Neural progenitor cell (in vitro differentiated cells): Measurements from ENCODE around the gene GLP2R. TPM values are rescaled to one million over a fixed set of nuclear protein-coding genes. Genes with fewer than 3 reads are reported as not detected.

Source experiments
- DNase-seq: peaks from one replicate; pipeline ENCODE4 v3.0.0-alpha.2; 2016; ENCODE audit warnings: low spot score
- H2AFZ ChIP-seq: fragments of 200-600 bp; sonication (generic); replicated peaks from 2 replicates; pipeline ENCODE4 v1.6.1; 2016; ENCODE audit warnings: antibody characterized with exemption
- H3F3A ChIP-seq: fragments of 200-600 bp; sonication (generic); 2 replicates; pipeline ENCODE4 v1.6.1; 2016; ENCODE audit warnings: antibody characterized with exemption, low read depth
- H3K27ac ChIP-seq: fragments of 200-600 bp; sonication (generic); 2 replicates; pipeline ENCODE4 v1.5.1; 2016; ENCODE audit warnings: mild to moderate bottlenecking
- H3K27me3 ChIP-seq: fragments of 200-600 bp; sonication (generic); 2 replicates; pipeline ENCODE4 v1.6.1; 2016; ENCODE audit warnings: mild to moderate bottlenecking, moderate library complexity
- H3K36me3 ChIP-seq: fragments of 200-600 bp; sonication (generic); 2 replicates; pipeline ENCODE4 v1.5.1; 2016
- H3K4me1 ChIP-seq: fragments of 200-600 bp; sonication (generic); 2 replicates; pipeline ENCODE4 v1.6.1; 2016; ENCODE audit warnings: mixed run types
- H3K4me2 ChIP-seq: fragments of 200-600 bp; sonication (generic); 2 replicates; pipeline ENCODE4 v1.6.1; 2016
- H3K4me3 ChIP-seq: fragments of 200-600 bp; sonication (generic); 2 replicates; pipeline ENCODE4 v1.5.1; 2016
- H3K79me2 ChIP-seq: fragments of 200-600 bp; sonication (generic); 2 replicates; pipeline ENCODE4 v1.6.1; 2016; ENCODE audit warnings: low read depth
- H3K9ac ChIP-seq: fragments of 200-600 bp; sonication (generic); 2 replicates; pipeline ENCODE4 v1.6.1; 2016
- H3K9me3 ChIP-seq: fragments of 200-600 bp; sonication (generic); 2 replicates; pipeline ENCODE4 v1.5.1; 2016; ENCODE audit warnings: low read depth
- H4K20me1 ChIP-seq: fragments of 200-600 bp; sonication (generic); 2 replicates; pipeline ENCODE4 v1.6.1; 2016; ENCODE audit warnings: low read depth
- H3K27ac Mint-ChIP-seq: 3 replicates; pipeline ENCODE4 v1.8.0; 2021; ENCODE audit warnings: mixed read lengths
- H3K27me3 Mint-ChIP-seq: 2 replicates; pipeline ENCODE4 v1.8.0; 2022; ENCODE audit warnings: low read depth, mild to moderate bottlenecking, inconsistent platforms, moderate library complexity, mixed read lengths; ENCODE audit not compliant: insufficient read depth
- H3K36me3 Mint-ChIP-seq: 3 replicates; pipeline ENCODE4 v1.8.0; 2021; ENCODE audit warnings: mixed read lengths
- H3K4me1 Mint-ChIP-seq: 3 replicates; pipeline ENCODE4 v1.8.0; 2021; ENCODE audit warnings: mixed read lengths
- H3K4me3 Mint-ChIP-seq: 3 replicates; pipeline ENCODE4 v1.8.0; 2021; ENCODE audit warnings: mild to moderate bottlenecking, moderate library complexity, mixed read lengths
- H3K9me3 Mint-ChIP-seq: 3 replicates; pipeline ENCODE4 v1.8.0; 2020; ENCODE audit warnings: mixed read lengths
- EZH2 ChIP-seq: fragments of 200-600 bp; sonication (generic); IDR thresholded peaks from 2 replicates; pipeline ENCODE4 v1.6.1; 2017; ENCODE audit warnings: antibody characterized with exemption, mild to moderate bottlenecking, moderate library complexity
- EZH2phosphoT487 ChIP-seq: fragments of 200-600 bp; sonication (generic); IDR thresholded peaks from 2 replicates; pipeline ENCODE4 v1.6.1; 2017; ENCODE audit warnings: antibody characterized with exemption
- total RNA-seq: library from RNA; depleted of rRNA; stranded (reverse); fragments of >200 nt; gene quantifications from 2 replicates; pipeline ENCODE4 v1.2.3, GENCODE V29; 2015; ENCODE audit warnings: low replicate concordance
- TF ChIP-seq, protein P1 (sequence below): fragments of 200-600 bp; sonication (generic); IDR thresholded peaks from 2 replicates; pipeline ENCODE4 v1.5.1; 2017; ENCODE audit warnings: antibody characterized with exemption, mild to moderate bottlenecking

GLP2R gene
- total RNA-seq, 1 donor from 2014 or later: not detected

DNA sequence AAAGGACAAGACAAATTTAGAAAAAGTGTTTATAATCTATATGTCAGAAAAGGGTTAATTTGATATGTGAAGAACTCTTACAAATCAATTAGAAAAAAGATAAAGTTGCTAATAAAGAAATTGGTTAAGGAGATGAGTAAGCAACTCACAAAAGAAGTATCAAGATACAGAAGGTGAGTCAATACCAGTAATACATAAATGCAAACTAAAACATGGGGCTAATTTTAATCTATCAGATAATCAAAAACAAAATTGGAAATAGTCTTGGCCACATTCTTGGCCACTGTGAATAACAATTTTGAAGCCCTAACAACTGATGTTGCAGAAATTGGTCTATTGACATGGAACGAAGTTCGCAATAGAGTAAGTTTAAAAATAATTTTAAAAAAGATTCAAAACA is 41.2 kb upstream of the GLP2R start:
- Mint-ChIP-seq H3K9me3 (no peaks in the 10 kb centered on the region), H3K4me1 (no peaks in the 10 kb centered on the region), H3K27me3 (peaks cover 4% of the 10 kb centered on the region), H3K36me3 (no peaks in the 10 kb centered on the region), H3K27ac (no peak overlapping the region), H3K4me3 (no peak overlapping the region)
- no peak overlapping the region for H3K4me2 ChIP-seq
- H3K36me3 ChIP-seq: no peaks in the 10 kb centered on the region
- no peaks in the 10 kb centered on the region for H3K79me2 ChIP-seq
- DNase-seq: no peak
- no peak overlapping the region for H3K27ac ChIP-seq
- TF ChIP-seq EZH2phosphoT487: no peak
- no peak for TF ChIP-seq EZH2
- TF ChIP-seq, protein P1, sequence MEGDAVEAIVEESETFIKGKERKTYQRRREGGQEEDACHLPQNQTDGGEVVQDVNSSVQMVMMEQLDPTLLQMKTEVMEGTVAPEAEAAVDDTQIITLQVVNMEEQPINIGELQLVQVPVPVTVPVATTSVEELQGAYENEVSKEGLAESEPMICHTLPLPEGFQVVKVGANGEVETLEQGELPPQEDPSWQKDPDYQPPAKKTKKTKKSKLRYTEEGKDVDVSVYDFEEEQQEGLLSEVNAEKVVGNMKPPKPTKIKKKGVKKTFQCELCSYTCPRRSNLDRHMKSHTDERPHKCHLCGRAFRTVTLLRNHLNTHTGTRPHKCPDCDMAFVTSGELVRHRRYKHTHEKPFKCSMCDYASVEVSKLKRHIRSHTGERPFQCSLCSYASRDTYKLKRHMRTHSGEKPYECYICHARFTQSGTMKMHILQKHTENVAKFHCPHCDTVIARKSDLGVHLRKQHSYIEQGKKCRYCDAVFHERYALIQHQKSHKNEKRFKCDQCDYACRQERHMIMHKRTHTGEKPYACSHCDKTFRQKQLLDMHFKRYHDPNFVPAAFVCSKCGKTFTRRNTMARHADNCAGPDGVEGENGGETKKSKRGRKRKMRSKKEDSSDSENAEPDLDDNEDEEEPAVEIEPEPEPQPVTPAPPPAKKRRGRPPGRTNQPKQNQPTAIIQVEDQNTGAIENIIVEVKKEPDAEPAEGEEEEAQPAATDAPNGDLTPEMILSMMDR: no peak
- H3K4me1 ChIP-seq: no peaks in the 10 kb centered on the region
- H3K9ac ChIP-seq: no peak overlapping the region
- H3F3A ChIP-seq: no peaks in the 10 kb centered on the region
- H3K9me3 ChIP-seq: no peaks in the 10 kb centered on the region
- H4K20me1 ChIP-seq: no peaks in the 10 kb centered on the region
- H3K4me3 ChIP-seq: no peak overlapping the region
- no peak overlapping the region for H2AFZ ChIP-seq
- no peaks in the 10 kb centered on the region for H3K27me3 ChIP-seq

DNA sequence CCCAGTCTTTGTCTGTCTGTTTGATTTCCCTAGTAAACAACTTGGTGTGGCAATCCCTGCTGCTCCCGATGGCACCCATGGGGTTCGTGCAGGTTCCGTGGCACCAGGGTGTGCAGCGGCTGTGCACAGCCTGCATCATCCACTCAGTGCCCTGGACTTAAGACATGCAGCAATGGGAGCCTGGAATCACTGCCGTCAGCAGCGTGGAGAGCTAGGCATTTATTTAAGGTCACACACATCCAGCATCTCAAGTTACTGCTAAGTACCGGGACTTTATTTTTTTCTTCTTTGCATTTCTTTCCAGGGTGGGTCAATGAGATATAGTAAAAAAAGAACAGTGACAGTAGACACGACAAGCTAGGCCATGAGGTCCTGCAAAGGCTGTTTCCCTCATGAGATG is 37.1 kb upstream of the GLP2R start:
- no peak overlapping the region for H3K4me2 ChIP-seq
- peaks cover 4% of the 10 kb centered on the region for H3K4me1 ChIP-seq
- H3K79me2 ChIP-seq: no peaks in the 10 kb centered on the region
- Mint-ChIP-seq H3K36me3 (no peaks in the 10 kb centered on the region), H3K9me3 (no peaks in the 10 kb centered on the region), H3K4me1 (peaks cover 11% of the 10 kb centered on the region), H3K4me3 (no peak overlapping the region), H3K27me3 (peaks cover 6% of the 10 kb centered on the region), H3K27ac (no peak overlapping the region)
- no peak overlapping the region for H3K4me3 ChIP-seq
- no peak overlapping the region for H3K27ac ChIP-seq
- no peaks in the 10 kb centered on the region for H4K20me1 ChIP-seq
- H2AFZ ChIP-seq: no peak overlapping the region
- H3K9me3 ChIP-seq: no peaks in the 10 kb centered on the region
- no peak for DNase-seq
- no peak overlapping the region for H3K9ac ChIP-seq
- H3F3A ChIP-seq: peaks cover 4% of the 10 kb centered on the region
- H3K36me3 ChIP-seq: no peaks in the 10 kb centered on the region
- no peak for TF ChIP-seq EZH2phosphoT487
- TF ChIP-seq, protein P1: no peak
- no peaks in the 10 kb centered on the region for H3K27me3 ChIP-seq

DNA sequence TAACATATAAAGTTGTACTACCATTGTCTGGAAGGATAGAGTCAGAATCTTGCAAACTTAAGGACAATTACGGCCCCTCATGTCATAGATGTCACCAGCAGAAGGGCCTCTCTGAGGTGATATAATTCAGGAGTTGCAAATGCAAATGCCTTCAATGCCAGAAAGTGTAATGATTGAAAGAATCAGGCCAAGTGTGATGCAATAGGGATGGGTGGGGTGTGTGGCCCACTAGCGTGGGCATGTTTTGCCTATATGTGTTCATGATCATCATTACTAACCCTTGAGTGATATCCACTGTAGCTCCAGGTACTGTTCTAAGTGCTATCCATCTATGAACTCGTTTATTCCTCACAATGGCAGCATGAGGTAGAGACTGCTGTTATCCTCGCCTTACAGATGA is 35.4 kb upstream of the GLP2R start:
- Mint-ChIP-seq H3K4me3 (no peak overlapping the region), H3K36me3 (no peaks in the 10 kb centered on the region), H3K9me3 (no peaks in the 10 kb centered on the region), H3K4me1 (peaks cover 11% of the 10 kb centered on the region), H3K27ac (no peak overlapping the region), H3K27me3 (peaks cover 6% of the 10 kb centered on the region)
- DNase-seq: no peak
- H3K4me3 ChIP-seq: no peak overlapping the region
- H3K36me3 ChIP-seq: no peaks in the 10 kb centered on the region
- no peak overlapping the region for H3K27ac ChIP-seq
- H3K9me3 ChIP-seq: no peaks in the 10 kb centered on the region
- TF ChIP-seq, protein P1: no peak
- no peak for TF ChIP-seq EZH2phosphoT487
- TF ChIP-seq EZH2: no peak
- no peak overlapping the region for H3K9ac ChIP-seq
- no peaks in the 10 kb centered on the region for H4K20me1 ChIP-seq
- H2AFZ ChIP-seq: no peak overlapping the region
- no peaks in the 10 kb centered on the region for H3K79me2 ChIP-seq
- H3F3A ChIP-seq: peaks cover 4% of the 10 kb centered on the region
- H3K27me3 ChIP-seq: no peaks in the 10 kb centered on the region
- H3K4me1 ChIP-seq: peaks cover 4% of the 10 kb centered on the region
- H3K4me2 ChIP-seq: no peak overlapping the region
